ENCODE measurements around the gene NELL2.

DNA sequence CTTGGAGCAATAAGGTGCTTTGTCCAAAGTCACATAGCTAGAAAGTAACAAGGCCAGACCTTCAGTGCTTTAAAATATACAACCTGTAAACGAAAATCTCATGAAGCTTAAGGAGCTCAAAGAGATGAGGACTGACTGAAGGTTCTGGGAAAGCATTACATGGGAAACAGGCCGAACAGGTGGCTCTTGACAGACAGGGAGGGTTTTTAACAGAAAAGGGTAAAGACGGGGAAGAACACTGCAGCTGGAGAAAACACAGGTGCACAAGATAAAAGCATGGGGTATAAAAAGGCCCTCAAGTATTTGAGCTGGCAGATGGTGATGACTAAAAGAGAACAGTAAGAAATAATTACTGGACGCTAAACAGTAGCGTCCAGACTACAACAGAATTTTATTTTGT is 257.2 kb downstream of the NELL2 start:
- TF ChIP-seq POLR2AphosphoS5 (IDR thresholded peaks at IDR 0.05; ENCODE audit: low read depth, low read length) (no peak), TAF1 (IDR thresholded peaks at IDR 0.05; ENCODE audit: borderline replicate concordance, insufficient read depth, low read length) (no peak)
- TF ChIP-seq, protein P1, sequence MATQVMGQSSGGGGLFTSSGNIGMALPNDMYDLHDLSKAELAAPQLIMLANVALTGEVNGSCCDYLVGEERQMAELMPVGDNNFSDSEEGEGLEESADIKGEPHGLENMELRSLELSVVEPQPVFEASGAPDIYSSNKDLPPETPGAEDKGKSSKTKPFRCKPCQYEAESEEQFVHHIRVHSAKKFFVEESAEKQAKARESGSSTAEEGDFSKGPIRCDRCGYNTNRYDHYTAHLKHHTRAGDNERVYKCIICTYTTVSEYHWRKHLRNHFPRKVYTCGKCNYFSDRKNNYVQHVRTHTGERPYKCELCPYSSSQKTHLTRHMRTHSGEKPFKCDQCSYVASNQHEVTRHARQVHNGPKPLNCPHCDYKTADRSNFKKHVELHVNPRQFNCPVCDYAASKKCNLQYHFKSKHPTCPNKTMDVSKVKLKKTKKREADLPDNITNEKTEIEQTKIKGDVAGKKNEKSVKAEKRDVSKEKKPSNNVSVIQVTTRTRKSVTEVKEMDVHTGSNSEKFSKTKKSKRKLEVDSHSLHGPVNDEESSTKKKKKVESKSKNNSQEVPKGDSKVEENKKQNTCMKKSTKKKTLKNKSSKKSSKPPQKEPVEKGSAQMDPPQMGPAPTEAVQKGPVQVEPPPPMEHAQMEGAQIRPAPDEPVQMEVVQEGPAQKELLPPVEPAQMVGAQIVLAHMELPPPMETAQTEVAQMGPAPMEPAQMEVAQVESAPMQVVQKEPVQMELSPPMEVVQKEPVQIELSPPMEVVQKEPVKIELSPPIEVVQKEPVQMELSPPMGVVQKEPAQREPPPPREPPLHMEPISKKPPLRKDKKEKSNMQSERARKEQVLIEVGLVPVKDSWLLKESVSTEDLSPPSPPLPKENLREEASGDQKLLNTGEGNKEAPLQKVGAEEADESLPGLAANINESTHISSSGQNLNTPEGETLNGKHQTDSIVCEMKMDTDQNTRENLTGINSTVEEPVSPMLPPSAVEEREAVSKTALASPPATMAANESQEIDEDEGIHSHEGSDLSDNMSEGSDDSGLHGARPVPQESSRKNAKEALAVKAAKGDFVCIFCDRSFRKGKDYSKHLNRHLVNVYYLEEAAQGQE (IDR thresholded peaks at IDR 0.05; ENCODE audit: insufficient read depth in 1 of 2, low read depth in 2 of 2, low read length in 2 of 2), result no peak

All from PFSK-1 (cell line).